ENCODE results near the gene ADRA2A.

Gene ADRA2A

GRCh38 chr10:111098679-111099437, 22.0 kb downstream of the ADRA2A start:
- no peak for DNase-seq (ENCODE audit: low read depth in 1 of 2, low spot score in 1 of 2)
- no peak overlapping the region for H3K4me3 ChIP-seq (replicated peaks; ENCODE audit: insufficient read depth, low read length)
- H3K27me3 ChIP-seq (ENCODE audit: insufficient read depth, poor library complexity, severe bottlenecking), result no peaks in the 10 kb centered on the region
- TF ChIP-seq, protein P1, sequence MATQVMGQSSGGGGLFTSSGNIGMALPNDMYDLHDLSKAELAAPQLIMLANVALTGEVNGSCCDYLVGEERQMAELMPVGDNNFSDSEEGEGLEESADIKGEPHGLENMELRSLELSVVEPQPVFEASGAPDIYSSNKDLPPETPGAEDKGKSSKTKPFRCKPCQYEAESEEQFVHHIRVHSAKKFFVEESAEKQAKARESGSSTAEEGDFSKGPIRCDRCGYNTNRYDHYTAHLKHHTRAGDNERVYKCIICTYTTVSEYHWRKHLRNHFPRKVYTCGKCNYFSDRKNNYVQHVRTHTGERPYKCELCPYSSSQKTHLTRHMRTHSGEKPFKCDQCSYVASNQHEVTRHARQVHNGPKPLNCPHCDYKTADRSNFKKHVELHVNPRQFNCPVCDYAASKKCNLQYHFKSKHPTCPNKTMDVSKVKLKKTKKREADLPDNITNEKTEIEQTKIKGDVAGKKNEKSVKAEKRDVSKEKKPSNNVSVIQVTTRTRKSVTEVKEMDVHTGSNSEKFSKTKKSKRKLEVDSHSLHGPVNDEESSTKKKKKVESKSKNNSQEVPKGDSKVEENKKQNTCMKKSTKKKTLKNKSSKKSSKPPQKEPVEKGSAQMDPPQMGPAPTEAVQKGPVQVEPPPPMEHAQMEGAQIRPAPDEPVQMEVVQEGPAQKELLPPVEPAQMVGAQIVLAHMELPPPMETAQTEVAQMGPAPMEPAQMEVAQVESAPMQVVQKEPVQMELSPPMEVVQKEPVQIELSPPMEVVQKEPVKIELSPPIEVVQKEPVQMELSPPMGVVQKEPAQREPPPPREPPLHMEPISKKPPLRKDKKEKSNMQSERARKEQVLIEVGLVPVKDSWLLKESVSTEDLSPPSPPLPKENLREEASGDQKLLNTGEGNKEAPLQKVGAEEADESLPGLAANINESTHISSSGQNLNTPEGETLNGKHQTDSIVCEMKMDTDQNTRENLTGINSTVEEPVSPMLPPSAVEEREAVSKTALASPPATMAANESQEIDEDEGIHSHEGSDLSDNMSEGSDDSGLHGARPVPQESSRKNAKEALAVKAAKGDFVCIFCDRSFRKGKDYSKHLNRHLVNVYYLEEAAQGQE (IDR thresholded peaks at IDR 0.05; ENCODE audit: insufficient replicate concordance, low read depth), result no peak
- TF ChIP-seq POLR2AphosphoS5 (IDR thresholded peaks at IDR 0.05; ENCODE audit: low read depth), result no peak
- no peak for TF ChIP-seq GABPA (IDR thresholded peaks at IDR 0.05; ENCODE audit: low read depth)
- no peak for TF ChIP-seq SPI1 (IDR thresholded peaks at IDR 0.05; ENCODE audit: borderline replicate concordance, low read depth)
- TF ChIP-seq CTCF (IDR thresholded peaks at IDR 0.05; ENCODE audit: insufficient read depth, low read length), result no peak
- H3K27ac ChIP-seq (replicated peaks), result no peak overlapping the region

DNA sequence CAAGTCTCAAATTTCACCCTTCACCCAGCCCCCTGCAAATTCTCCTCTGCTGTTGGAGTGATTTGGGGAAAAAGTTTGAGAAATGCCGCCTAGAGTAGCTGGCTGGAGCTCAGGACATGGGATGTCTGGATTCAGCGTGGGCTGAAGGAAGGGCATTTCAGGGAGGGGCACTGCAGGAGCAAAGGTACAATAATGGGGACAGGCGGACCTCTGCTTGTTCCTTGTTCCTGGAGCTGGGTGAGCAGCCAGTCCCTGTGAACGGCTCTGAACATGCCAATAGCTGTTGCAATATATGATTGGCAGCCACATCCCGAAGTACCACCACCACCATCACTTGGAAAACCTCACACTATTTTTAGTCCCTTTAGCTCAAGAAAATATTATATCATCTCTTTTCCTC, 23.4 kb downstream of the ADRA2A start:
- no peaks in the 10 kb centered on the region for H3K27me3 ChIP-seq (ENCODE audit: insufficient read depth, poor library complexity, severe bottlenecking)
- no peak overlapping the region for H3K27ac ChIP-seq (replicated peaks)
- no peak for DNase-seq (ENCODE audit: low read depth in 1 of 2, low spot score in 1 of 2)
- H3K4me3 ChIP-seq (replicated peaks; ENCODE audit: insufficient read depth, low read length), result no peak overlapping the region
- TF ChIP-seq GABPA (IDR thresholded peaks at IDR 0.05; ENCODE audit: low read depth) (no peak), CTCF (IDR thresholded peaks at IDR 0.05; ENCODE audit: insufficient read depth, low read length) (no peak), POLR2AphosphoS5 (IDR thresholded peaks at IDR 0.05; ENCODE audit: low read depth) (no peak)
- TF ChIP-seq, protein P1 (IDR thresholded peaks at IDR 0.05; ENCODE audit: insufficient replicate concordance, low read depth), result no peak

DNA sequence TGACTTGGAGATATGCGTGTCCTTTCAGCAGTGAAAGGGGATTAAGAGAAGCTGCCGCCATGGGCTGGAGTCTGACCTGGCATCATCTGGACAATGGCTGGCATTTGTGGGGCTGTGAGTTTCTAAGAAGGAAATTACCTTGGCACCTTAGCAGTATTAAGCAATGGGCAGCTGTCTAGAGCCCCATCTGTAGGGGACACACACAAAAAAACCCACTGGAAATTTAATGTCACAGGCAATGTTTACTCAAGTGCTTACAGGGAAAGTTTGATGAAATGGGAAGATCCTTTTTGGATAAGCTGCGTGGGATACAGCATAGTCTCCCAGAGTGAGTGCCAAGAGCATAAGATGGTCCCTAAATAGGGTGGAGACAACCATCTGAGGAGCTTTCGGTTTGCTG, 25.0 kb downstream of the ADRA2A start:
- TF ChIP-seq GABPA (IDR thresholded peaks at IDR 0.05; ENCODE audit: low read depth) (no peak), POLR2AphosphoS5 (IDR thresholded peaks at IDR 0.05; ENCODE audit: low read depth) (no peak), CTCF (IDR thresholded peaks at IDR 0.05; ENCODE audit: insufficient read depth, low read length) (no peak), SPI1 (IDR thresholded peaks at IDR 0.05; ENCODE audit: borderline replicate concordance, low read depth) (no peak)
- TF ChIP-seq, protein P1 (IDR thresholded peaks at IDR 0.05; ENCODE audit: insufficient replicate concordance, low read depth), result no peak
- no peak overlapping the region for H3K27ac ChIP-seq (replicated peaks)

More for the DNA sequence above, 25.0 kb downstream of the ADRA2A start:
- no peak overlapping the region for H3K4me3 ChIP-seq (replicated peaks; ENCODE audit: insufficient read depth, low read length)
- DNase-seq (ENCODE audit: low read depth in 1 of 2, low spot score in 1 of 2), result no peak
- no peaks in the 10 kb centered on the region for H3K27me3 ChIP-seq (ENCODE audit: insufficient read depth, poor library complexity, severe bottlenecking)
